HCT116 (cell line): ENCODE data around the gene RNF114. TPM values are rescaled to one million over a fixed set of nuclear protein-coding genes. Genes with fewer than 3 reads are reported as not detected.

Experiments
- ATAC-seq: fragments of 200-7000 bp; cut with Tn5 transposase; 2 replicates; pipeline ENCODE4 v1.9.1; 2020; ENCODE audit warnings: mild to moderate bottlenecking, moderate library complexity
- BruUV-seq: library from RNA; stranded (reverse); fragments of 400-500 nt; replicated peaks from 2 replicates; lab custom pipeline; 2021; lab: Mats Ljungman, UMichigan
- CTCF ChIA-PET: fragments of 300-600 bp; sonication (Branson Sonifier 250); formaldehyde crosslinking; loops from one replicate; lab custom pipeline; 2021; ENCODE audit warnings: antibody characterized with exemption; lab: Charles Lee
- POLR2A ChIA-PET: fragments of 300-600, 350-600 bp; sonication (Branson Sonifier 250); formaldehyde crosslinking; loops from one replicate; lab custom pipeline; 2021; ENCODE audit warnings: antibody characterized with exemption; lab: Charles Lee
- RAD21 ChIA-PET, 2 experiments: fragments of 300-600 bp; sonication (Branson Sonifier 250); formaldehyde crosslinking; loops; one replicate each; lab custom pipeline; 2023; ENCODE audit warnings: low total read pairs in 2 of 2; ENCODE audit not compliant: uncharacterized antibody in 2 of 2, unreplicated experiment in 2 of 2, low non-redundant PET in 1 of 2; lab: Charles Lee
- DNase-seq: peaks from one replicate; pipeline ENCODE4 v3.0.0-alpha.2; 2010; ENCODE audit warnings: low read depth, low spot score
- H2AFZ ChIP-seq: fragments of 200-600 bp; shearing (Covaris generic), sonication (generic); 2 replicates; pipeline ENCODE4 v1.6.1; 2017; ENCODE audit warnings: low read depth, mixed run types, mixed read lengths, antibody characterized with exemption, low read length; ENCODE audit not compliant: poor library complexity, severe bottlenecking
- H3K27ac ChIP-seq: 2 replicates; pipeline ENCODE4 v1.5.1; 2012; ENCODE audit warnings: low read depth, low read length
- H3K27me3 ChIP-seq: fragments of 200-600 bp; sonication (generic); 2 replicates; pipeline ENCODE4 v1.6.1; 2016; ENCODE audit warnings: mixed run types, low read length, mixed read lengths; ENCODE audit not compliant: insufficient read depth
- H3K36me3 ChIP-seq, 2 experiments: fragments of 200-500 bp in 1 of 2; fragments of 200-600 bp in 1 of 2; sonication (Bioruptor generic) in 1 of 2; sonication (generic) in 1 of 2; 2 replicates each; pipeline versions ENCODE4 v1.5.1 to v1.6.1; 2014 to 2016; ENCODE audit warnings: low read length in 2 of 2, inconsistent platforms in 1 of 2, mixed read lengths in 1 of 2, mixed run types in 1 of 2; ENCODE audit not compliant: insufficient read depth in 2 of 2, control insufficient read depth in 1 of 2
- H3K4me1 ChIP-seq, 2 experiments: fragments of 200-600 bp in 1 of 2; sonication (generic) in 1 of 2; 2 replicates each; pipeline versions ENCODE4 v1.5.1 to v1.6.1; 2012 to 2017; ENCODE audit warnings: low read length in 2 of 2, inconsistent platforms in 1 of 2, mild to moderate bottlenecking in 1 of 2, mixed read lengths in 1 of 2, mixed run types in 1 of 2, moderate library complexity in 1 of 2; ENCODE audit not compliant: insufficient read depth in 2 of 2, control insufficient read depth in 1 of 2
- H3K4me2 ChIP-seq: fragments of 200-600 bp; sonication (generic); 2 replicates; pipeline ENCODE4 v1.6.1; 2017; ENCODE audit warnings: mixed run types, low read length, mixed read lengths
- H3K4me3 ChIP-seq, 2 experiments: fragments of 200-600 bp in 1 of 2; sonication (generic) in 1 of 2; replicated peaks in 1 of 2; 2 replicates each; pipeline ENCODE4 v1.5.1; 2011 to 2016; ENCODE audit warnings: low read length in 2 of 2, control low read depth in 1 of 2, low read depth in 1 of 2, mild to moderate bottlenecking in 1 of 2, mixed read lengths in 1 of 2, mixed run types in 1 of 2
- H3K79me2 ChIP-seq: fragments of 200-600 bp; sonication (generic); 2 replicates; pipeline ENCODE4 v1.6.1; 2017; ENCODE audit warnings: mild to moderate bottlenecking, mixed run types, low read length, moderate library complexity, mixed read lengths; ENCODE audit not compliant: insufficient read depth
- H3K9ac ChIP-seq: fragments of 200-600 bp; sonication (generic); 2 replicates; pipeline ENCODE4 v1.6.1; 2016; ENCODE audit warnings: low read length, mixed read lengths
- H3K9me2 ChIP-seq: fragments of 200-600 bp; sonication (generic), shearing (Covaris generic); 2 replicates; pipeline ENCODE4 v1.6.1; 2017; ENCODE audit warnings: mixed run types, mild to moderate bottlenecking, moderate library complexity; ENCODE audit not compliant: insufficient read depth
- H3K9me3 ChIP-seq, 2 experiments: fragments of 200-500 bp in 1 of 2; fragments of 200-600 bp in 1 of 2; sonication (Bioruptor generic) in 1 of 2; sonication (generic) in 1 of 2; 2 replicates each; pipeline ENCODE4 v1.6.1; 2014 to 2017; ENCODE audit warnings: low read length in 2 of 2, mixed read lengths in 2 of 2, inconsistent platforms in 1 of 2, low read depth in 1 of 2, mild to moderate bottlenecking in 1 of 2, mixed run types in 1 of 2, moderate library complexity in 1 of 2; ENCODE audit not compliant: control insufficient read depth in 1 of 2, insufficient read depth in 1 of 2
- H4K20me1 ChIP-seq: fragments of 200-600 bp; sonication (generic), shearing (Covaris generic); 2 replicates; pipeline ENCODE4 v1.6.1; 2017; ENCODE audit warnings: mixed run types, mild to moderate bottlenecking, moderate library complexity; ENCODE audit not compliant: insufficient read depth
- CEBPB ChIP-seq: IDR thresholded peaks from 2 replicates; pipeline ENCODE4 v1.6.1; 2012; ENCODE audit warnings: low read depth
- ELF1 ChIP-seq: IDR thresholded peaks from 2 replicates; pipeline ENCODE4 v1.6.1; 2012; ENCODE audit warnings: low read depth, borderline replicate concordance
- EZH2 ChIP-seq: fragments of 200-600 bp; sonication (generic); IDR thresholded peaks from 2 replicates; pipeline ENCODE4 v1.6.1; 2017; ENCODE audit warnings: antibody characterized with exemption, mixed run types
- JUND ChIP-seq: IDR thresholded peaks from 2 replicates; pipeline ENCODE4 v1.6.1; 2012
- MAX ChIP-seq: IDR thresholded peaks from 2 replicates; pipeline ENCODE4 v1.6.1; 2012
- POLR2AphosphoS5 ChIP-seq: IDR thresholded peaks from 2 replicates; pipeline ENCODE4 v1.6.1; 2011; ENCODE audit warnings: mild to moderate bottlenecking, low read depth, low read length, moderate library complexity
- RAD21 ChIP-seq: IDR thresholded peaks from 2 replicates; pipeline ENCODE4 v1.6.1; 2012; ENCODE audit warnings: low read depth, mild to moderate bottlenecking
- SP1 ChIP-seq: IDR thresholded peaks from 2 replicates; pipeline ENCODE4 v1.6.1; 2012; ENCODE audit warnings: low read depth
- SRF ChIP-seq: IDR thresholded peaks from 2 replicates; pipeline ENCODE4 v1.6.1; 2012; ENCODE audit warnings: low read depth
- TCF7L2 ChIP-seq: IDR thresholded peaks from 2 replicates; pipeline ENCODE4 v1.7.0; 2011; ENCODE audit warnings: borderline replicate concordance, inconsistent platforms; ENCODE audit not compliant: insufficient read depth, insufficient read length; ENCODE audit errors: extremely low read depth
- ZBTB33 ChIP-seq: IDR thresholded peaks from 2 replicates; pipeline ENCODE4 v1.6.1; 2011; ENCODE audit warnings: mild to moderate bottlenecking, low read length, moderate library complexity; ENCODE audit not compliant: insufficient replicate concordance; ENCODE audit errors: extremely low read depth
- ZNF274 ChIP-seq: fragments of 200-500 bp; sonication (Bioruptor generic); IDR thresholded peaks from 2 replicates; pipeline ENCODE4 v1.6.1; 2014; ENCODE audit warnings: mild to moderate bottlenecking, low read depth, low read length, inconsistent platforms
- intact Hi-C: fragments of 100-400 bp; cut with micrococcal nuclease; formaldehyde crosslinking; loops from 2 replicates; pipeline ENCODE4 v1.10.0; 2022
- total RNA-seq: library from RNA; stranded (reverse); gene quantifications from one replicate; pipeline ENCODE4 v1.2.1, GENCODE V29; 2021; ENCODE audit not compliant: unreplicated experiment

RNF114 gene
- total RNA-seq, 1 experiment from 2014 or later: 66.8 TPM

GRCh38 chr20:50003253-50003656, 67.1 kb downstream of the RNF114 start:
- ChIA-PET RAD21 (no interaction called here), CTCF (no interaction called here), POLR2A (no interaction called here)
- Histone ChIP-seq H3K79me2 (no peaks in the 10 kb centered on the region), H3K9me2 (no peaks in the 10 kb centered on the region), H3K9me3 (no peaks in the 10 kb centered on the region), H3K9ac (no peak overlapping the region), H3K27ac (no peak overlapping the region), H3K36me3 (no peaks in the 10 kb centered on the region), H2AFZ (no peak overlapping the region), H3K4me2 (no peak overlapping the region), H3K4me1 (no peaks in the 10 kb centered on the region), H4K20me1 (no peaks in the 10 kb centered on the region), H3K4me3 (no peak overlapping the region), H3K27me3 (no peaks in the 10 kb centered on the region)
- ATAC-seq: no peak
- no TSS peak for BruUV-seq
- TF ChIP-seq JUND (no peak), ELF1 (no peak), POLR2AphosphoS5 (no peak), SP1 (no peak), ZBTB33 (no peak), TCF7L2 (no peak), CEBPB (no peak), EZH2 (no peak), RAD21 (no peak), SRF (no peak), MAX (no peak), ZNF274 (no peak)
- intact Hi-C loops: no loop called here
- DNase-seq: no peak

Other genes starting within 250 kb of the RNF114 start
- 92.5 TPM for gene B4GALT5, start 222.5 kb upstream of the RNF114 start, total RNA-seq
- gene SLC9A8, start 123.6 kb upstream of the RNF114 start, total RNA-seq: 6.7 TPM
- 6.6 TPM for gene SPATA2, start 20.9 kb upstream of the RNF114 start, total RNA-seq
- 13.4 TPM for gene SNAI1, start 46.6 kb downstream of the RNF114 start, total RNA-seq
- 114 TPM for gene UBE2V1, start 176.8 kb downstream of the RNF114 start, total RNA-seq
- 31.9 TPM for gene PEDS1, start 217.3 kb downstream of the RNF114 start, total RNA-seq